AML-193 (cell line): ENCODE measurements around the gene ARHGEF7.
"Not testable (repeated sequence)": the region's sequence is repeated elsewhere in the genome, so short reads cannot be mapped to it uniquely, and the experiment has no call there.

Experiments used
- DNase-seq, 2 experiments: peaks; one replicate each; lab custom pipeline; 2025; lab: John Stamatoyannopoulos, UW

The ARHGEF7 gene

DNA sequence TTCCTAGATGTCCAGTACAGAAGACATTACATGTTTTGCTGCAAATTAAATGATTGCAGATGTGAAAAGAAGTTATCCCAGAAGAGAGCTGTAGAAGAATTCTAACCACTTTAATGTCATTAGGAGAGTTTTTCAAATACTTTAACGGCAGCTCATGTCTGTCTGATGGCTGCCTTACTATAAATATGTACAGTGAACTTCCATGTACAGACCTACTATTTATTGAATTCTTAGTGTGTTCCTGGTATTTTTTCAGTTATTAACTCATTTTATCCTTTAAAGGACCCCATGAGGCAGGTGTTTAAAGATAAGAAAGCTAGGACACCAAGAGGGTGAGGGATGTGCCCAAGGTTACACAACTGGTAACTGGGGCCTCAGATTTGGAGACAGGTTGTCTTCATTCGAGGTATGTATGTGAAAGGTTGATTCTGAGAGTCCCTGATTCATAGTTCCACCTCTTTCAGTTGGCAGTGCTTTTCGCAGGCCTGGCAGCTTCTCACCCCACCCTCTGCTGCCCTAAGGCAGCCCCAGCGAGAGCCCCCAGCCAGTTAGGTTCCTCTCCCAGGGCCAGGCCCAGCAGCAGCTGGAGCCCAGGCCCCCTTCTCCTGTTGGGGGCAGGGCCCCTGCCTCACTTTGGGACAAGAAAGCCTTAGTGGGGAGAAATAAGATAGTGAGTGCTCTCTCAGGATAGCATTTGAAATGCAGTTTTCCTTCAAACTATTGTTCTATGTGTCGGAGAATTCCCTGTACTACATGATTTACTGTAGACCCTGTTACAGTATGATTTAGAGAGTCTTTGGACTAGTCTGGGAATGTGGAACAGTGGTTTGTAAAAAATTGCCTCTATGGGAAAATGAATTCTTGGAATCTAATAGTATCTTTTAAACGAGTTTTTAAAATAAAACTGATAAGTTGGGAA, 137.6 kb downstream of the ARHGEF7 start:
- DNase-seq: no peak

DNA sequence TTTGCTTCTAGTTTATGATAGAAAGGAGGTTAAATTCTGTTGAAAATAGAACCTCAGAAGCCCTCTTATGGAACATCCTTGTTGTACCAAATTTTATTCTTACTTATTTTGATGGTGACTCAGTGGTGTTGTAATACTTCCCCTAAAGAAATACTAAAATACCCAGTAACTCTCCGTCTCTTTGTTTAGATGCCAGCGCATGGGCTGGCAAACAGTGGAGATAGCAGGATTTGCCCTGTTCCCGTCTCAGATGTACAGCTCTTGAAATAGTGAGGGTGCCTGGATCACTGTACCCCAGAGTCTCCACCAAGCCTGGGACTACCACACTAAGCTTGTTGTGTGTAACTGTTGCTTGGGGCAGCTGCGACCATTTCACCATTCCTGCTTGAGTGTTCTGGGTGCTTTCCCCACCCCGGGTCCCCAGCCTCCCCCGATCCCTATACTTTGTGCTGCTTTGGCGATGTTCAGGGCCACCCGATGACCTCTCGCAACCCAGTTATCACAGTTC, 138.3 kb downstream of the ARHGEF7 start:
- no peak for DNase-seq

DNA sequence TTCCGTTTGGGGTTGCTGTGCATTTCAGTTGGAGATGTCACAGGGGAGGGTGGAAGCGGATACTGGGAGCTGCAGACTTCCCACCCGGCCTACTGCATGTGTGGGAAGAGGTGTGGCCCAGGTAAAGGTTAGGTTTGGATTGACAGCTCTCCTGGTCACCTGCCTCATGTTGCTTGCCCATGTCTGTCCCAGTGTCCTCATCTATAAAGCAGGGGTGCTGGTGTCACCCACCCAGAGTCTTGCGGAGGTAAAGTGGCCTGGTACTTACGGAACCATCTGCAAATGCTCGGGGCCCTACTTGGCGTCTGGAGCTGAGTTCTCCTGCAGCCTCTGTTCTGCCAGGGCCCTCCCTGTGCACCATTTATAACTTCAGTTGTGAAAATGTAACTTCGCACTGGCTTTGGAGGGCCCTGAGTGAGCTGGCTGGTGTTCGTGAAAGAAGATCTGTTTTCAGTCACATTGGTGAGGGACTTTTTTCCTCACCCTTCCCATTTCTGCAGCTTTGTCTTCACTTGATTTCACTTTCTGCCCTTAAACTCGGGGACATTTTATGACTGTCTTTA, 140.2 kb downstream of the ARHGEF7 start:
- no peak for DNase-seq

DNA sequence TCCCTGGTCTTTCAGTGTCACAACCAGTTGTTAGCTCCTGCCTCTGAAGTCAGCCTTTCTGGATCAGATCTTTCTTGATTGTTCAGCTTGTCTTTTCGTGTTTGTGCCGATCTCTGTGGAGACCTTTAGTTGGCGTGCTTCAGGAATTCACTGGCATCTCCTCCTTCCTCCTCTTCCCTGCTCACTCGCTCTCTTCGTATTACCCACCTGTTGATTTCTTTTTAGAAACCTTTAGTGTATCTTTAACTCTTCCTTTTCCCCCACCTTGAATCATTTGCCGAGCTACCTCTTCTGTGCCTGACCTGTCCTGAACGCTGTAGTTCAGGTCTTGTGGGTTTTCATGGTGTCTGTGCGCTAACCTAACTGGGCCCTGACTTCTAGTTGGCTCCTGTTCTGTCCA, 141.3 kb downstream of the ARHGEF7 start:
- no peak for DNase-seq

DNA sequence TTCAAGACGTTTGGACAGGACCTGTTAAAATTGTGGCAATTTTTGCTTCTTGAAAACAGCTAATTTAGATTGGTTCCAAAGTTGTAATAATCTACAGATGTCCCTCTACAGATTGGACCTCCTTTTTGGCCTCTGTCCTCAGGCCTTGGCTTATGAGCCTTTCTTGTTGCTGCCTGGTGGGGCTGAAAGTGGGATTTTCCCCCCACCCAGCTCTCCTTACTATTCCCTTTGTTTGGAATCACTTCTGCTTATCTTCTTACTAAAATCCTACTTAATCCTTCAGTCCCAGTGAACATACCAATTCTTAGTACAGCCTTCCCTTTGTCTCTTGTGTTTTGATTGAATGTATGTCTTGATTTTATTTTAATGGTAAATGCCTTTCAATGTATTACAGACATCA, 141.8 kb downstream of the ARHGEF7 start:
- DNase-seq: no peak

DNA sequence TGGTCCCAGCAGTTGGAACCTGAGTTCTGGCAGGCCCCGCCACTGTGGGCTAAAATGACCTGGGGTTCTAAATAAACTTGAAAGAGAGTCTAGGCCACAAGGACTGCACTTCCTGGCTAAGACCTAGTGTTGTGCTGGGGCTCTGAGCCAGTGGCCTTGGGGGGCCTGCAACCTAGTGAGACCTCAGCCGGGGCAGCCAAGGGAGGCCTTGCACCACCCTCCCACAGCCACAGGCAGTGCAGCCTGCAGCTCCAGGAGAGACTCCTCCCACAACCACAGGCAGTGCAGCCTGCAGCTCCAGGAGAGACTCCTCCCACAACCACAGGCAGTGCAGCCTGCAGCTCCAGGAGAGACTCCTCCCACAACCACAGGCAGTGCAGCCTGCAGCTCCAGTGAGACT, 142.8 kb downstream of the ARHGEF7 start:
- DNase-seq: not testable (repeated sequence)

DNA sequence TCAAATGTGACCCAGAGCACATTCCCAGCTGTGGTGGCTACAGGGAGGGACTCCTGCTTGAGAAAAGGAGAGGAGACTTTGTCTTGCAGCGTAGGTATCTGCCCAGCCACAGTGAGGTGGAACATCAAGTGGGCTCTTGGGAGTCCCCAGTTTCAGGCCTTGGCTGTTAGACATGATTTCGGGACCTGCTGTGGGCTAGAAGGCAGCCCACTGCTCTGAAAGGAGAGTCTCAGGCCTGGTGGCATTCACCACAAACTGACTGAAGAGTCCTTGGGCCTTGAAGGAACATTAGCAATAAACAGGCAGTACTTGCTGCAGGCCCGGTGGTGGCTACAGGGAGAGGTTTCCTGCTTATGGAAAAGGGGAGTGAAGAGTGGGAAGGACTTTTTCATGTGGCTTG, 143.5 kb downstream of the ARHGEF7 start:
- no peak for DNase-seq

DNA sequence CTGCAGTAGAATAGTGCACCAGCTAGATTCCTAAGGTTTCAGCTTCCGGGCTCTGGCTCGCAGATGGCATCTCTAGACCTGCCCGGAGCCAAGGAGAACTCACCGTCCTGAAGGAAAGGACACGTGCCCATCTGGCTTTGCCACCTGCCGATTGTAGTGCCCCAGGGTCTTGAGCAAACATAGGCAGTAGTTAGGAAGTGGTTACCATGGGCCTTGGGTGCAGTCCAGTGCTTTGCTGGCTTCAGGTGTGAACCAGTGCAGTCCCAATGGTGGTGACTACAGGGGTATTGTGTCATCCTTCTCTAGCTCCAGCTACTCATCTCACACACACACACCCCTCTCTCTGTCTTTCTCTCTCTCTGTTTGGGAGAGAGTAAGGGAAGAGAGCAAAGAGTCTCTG, 143.9 kb downstream of the ARHGEF7 start:
- no peak for DNase-seq

DNA sequence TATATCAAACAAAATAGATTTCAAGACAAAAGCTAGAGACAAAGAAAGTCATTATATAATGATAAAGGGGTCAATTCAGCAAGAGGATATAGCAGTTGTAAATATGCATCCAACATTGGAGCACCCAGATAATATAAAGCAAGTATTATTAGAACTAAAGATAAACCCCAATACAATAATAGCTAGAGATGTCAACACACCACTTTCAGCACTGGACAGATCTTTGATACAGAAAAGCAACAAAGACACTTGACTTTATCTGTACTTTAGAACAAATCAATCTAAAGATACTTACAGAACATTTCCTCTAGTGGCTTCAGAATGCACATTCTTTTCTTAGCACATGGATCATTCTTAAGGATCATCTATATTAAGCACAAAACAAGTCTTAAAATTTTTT, 146.2 kb downstream of the ARHGEF7 start:
- no peak for DNase-seq

DNA sequence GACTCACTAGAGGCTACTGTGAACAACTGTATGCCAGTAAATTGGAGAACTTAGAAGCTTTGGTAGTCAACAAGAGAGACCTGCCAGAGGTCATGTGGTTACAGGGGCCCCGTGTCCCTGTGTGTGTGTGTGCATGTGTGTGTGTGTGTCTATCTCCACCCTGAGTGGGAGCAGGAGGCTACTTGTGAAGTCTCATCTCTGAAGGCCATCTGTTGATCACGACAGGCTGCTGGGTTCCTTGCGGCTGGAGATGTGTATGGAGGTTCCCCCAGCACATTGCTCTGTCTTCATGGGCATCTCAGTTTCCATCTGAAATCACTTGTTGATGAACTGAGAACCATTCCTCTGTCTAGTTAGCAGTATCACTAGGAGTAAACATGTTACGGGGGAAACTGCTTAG, 147.2 kb downstream of the ARHGEF7 start:
- DNase-seq: no peak

DNA sequence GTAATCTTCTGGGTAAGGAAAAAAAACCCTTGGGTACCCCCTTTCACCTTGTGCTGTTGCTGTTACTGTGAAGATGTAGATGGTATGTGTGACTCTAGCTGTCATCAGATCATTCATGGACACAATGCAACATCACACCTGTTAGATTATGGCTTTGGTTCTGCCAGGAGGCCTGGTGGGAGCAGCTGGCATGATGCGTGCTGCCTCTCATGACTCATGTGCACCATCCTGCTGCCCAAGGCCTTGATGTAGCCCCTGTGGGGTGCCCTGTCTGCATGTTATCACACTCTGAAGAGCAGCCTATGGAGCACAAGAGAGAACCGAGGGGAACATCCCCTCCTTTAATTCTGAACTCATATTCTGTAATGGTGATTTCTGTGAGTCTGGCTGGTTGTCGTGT, 147.6 kb downstream of the ARHGEF7 start:
- no peak for DNase-seq

DNA sequence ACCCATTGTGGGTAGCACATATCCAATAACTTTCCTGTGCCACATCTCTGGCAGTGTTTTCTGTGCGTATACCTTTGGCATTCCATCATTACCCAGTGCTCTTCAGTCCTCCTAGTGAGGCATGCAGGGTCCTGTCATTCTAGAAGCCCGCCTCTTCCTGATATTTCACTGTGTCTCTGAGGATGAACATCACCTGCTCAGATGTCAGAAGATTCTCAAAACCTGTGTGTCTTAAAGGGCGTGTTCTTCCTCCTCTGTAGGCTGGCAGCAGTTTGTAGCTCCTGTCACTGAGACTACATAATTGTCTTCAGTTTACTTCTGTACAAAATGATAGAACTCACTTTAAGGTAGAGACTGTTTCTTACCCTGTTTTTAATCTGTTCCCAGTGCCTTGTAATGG, 148.5 kb downstream of the ARHGEF7 start:
- no peak for DNase-seq

DNA sequence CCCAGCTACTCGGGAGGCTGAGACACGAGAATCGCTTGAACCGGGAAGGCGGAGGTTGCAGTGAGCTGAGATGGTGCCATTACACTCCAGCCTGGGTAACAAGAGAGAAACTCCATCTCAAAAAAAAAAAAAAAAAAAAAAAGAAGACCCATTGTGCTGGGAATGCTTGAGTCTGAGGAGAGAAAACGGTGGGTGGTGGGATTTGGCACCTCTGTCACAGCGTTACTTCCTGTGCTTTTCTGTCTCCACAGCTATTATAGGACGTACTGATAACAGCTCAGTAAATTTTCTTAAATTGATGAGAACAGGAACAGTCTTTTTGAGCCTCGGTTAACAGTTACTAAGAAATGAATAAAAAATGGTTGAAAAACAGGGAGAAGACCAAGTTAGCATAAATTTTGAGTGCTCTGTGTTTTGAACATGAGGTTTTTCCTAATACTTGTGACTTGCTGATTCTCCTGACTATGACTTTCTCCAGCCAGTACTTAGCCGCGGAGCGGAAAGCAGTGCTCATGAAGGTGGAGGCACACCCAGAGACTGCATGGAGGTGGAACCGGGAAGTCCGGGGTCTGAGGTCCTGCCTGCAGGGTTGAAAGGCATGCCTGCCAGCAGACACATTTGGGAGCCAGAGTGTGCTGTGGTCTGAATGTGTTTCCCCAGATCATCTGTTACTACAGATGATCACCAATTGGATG, 150.0 kb downstream of the ARHGEF7 start:
- no peak for DNase-seq

DNA sequence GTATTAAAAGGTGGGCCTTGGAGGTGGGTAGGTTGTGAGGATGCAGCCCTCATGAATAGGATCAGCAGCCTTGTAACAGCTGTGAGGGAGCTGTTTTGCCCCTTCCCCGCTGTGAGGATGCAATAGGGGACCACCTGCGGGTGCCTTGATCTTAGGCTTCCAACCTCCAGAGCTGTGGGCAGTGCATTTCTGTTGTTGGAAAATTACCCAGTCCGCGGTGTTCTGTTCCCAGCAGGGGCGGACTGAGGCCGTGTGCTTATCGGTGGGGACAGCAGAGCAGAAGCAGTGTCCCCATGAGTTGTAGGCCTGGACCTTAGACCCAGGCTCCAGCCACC, 150.6 kb downstream of the ARHGEF7 start:
- DNase-seq: no peak

DNA sequence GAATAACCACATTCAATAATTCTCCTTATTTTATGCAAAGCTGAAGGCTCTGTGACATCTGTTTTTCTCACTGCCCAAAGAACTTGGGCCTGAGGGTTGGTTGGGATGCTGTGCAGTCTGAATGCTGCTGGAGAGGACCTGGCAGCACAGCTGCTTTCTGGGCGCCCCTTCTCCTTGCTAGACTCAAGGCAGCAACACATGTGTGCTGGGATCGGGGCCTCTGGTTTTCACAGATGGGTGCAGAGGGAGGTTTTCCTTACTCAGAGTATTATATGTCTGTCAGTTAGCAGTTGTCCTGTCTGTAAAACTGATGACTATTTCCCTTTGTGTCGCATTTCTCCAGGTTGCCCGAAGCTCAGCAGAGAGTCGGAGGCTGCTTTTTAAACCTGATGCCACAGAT, 152.1 kb downstream of the ARHGEF7 start:
- no peak for DNase-seq

DNA sequence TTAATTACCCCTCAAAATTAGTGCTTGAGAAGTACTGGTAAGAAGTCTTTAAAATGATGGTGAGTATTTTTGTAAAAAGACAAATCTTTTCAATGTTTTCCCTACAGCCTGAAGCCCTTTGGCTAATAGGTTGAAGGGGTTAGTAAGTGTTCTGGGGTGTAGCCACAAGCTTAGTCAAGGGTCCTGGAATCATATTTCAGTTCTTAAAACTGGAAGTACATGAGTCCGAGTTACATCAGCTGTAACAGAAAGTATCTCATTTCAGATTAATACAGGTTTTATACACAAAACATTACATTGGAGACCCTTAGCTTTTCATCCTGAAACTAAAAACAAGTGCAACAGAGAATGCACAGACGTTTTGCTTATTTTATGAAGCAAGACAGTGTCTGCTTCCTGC, 152.7 kb downstream of the ARHGEF7 start:
- no peak for DNase-seq

DNA sequence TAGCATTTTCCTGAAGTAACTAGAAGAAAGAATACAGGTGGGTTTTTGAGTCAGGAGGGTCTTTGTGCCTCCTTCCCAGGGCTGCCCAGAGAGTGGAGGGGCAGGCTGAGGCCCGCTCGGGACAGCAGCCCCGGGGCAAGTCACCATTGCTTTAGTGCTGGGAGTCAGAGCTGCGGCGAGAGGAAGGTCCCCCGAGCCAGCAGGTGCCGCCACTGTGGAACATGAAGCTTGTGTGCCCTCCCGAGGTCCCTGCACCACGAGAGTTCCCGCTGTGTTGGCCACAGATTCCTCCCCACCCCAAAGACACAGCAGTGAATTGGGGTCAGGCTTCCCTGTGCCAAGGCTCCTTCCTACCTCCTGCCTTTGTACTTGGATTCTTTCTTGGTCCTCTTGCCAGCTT, 154.4 kb downstream of the ARHGEF7 start:
- DNase-seq: no peak

DNA sequence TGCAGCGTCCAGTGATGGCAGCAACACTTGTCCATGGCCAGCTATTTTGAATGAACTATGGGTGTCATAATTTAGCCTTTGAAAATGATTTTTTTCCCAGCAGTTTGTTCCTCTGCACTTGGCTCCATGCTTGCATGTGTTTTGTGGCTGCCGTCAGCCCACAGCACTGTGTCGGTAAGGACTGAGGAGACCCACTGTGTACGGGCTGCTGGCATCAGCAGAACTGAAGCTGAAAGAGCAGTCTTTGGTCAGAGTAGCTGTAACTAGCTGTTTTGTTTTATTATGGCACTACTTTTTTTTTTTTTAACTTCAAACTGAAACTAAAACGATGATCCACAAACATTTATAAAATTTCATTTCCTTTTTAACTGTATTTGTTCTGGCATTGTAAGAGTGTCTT, 155.0 kb downstream of the ARHGEF7 start:
- DNase-seq: no peak

DNA sequence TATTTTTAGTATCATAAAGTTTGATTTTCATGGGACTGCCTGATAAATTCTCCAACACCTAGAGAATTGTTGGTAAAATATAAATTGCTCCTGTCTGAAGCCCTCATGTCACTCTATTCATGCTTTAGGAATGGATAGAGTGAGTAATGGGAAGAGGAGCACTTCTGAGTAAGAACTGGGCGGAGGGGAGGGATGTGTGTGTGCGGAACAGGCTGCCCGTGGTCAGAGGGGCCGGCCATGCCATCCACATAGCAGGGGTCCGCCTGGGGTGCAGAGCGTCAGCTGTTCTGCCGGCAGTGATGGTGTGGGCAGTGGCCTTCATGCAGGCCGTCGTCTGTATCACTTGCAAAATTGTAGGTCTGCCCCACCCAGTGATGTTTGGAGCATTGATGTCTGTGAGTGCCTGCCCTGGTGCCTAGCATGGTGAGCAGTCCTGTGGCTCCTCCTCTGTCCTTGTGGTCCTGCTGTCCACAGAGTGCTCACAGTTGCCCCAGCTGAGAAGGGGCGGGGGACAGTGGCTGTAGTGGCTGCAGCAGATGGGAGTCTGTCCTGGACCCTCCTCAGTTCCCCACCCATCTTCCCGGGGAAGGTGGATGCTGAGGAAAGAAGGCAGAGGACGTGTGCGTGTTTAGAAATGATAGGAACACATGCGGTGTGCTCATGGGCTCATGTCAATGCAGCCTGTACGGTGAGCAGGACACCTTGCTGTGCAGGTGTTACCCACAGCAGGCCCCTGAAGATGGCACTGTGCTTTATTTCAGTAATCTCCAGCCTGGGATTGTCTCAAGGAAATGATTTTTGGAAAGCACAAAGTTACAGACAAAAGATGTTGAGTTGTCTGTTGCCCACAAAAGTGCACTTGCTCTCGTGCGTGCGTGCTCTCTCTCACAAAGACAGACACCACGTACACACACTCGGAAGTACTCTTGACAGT, 155.9 kb downstream of the ARHGEF7 start:
- no peak for DNase-seq

DNA sequence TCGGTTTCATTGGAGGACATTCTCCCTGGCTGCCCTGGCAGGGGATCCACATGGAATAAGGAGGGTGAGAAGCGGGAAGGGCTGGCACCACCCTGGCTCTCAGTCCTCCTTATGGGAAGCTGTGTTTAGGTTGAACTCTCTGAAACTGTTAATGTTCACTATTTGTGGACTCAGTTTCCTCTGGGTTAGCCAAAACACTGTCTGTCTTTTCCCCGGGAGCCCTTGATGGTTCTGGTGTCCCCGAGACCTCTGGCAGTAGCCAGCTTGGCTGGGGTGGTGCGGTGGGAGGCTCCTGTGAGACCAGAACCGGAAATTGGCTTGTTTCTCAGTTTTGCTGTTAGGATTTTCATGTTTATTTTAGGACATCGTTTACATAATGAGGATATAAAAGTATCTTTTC, 157.0 kb downstream of the ARHGEF7 start:
- DNase-seq: no peak

DNA sequence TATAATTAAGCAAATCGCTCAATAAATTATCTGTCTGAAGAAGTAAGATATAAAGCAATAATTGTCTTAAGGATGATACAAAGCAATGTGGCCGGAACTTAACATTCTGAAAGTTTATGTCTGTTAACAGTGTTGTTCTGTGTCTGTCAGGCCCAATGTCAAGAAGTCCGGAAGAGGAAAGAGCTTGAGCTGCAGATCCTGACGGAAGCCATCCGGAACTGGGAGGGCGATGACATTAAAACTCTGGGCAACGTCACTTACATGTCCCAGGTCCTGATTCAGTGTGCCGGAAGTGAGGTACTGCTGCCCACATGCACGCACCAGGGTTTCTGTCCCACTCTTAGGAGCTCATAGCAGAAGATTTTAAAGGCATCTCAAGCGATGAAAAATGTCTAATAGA, 160.3 kb downstream of the ARHGEF7 start:
- DNase-seq: no peak

DNA sequence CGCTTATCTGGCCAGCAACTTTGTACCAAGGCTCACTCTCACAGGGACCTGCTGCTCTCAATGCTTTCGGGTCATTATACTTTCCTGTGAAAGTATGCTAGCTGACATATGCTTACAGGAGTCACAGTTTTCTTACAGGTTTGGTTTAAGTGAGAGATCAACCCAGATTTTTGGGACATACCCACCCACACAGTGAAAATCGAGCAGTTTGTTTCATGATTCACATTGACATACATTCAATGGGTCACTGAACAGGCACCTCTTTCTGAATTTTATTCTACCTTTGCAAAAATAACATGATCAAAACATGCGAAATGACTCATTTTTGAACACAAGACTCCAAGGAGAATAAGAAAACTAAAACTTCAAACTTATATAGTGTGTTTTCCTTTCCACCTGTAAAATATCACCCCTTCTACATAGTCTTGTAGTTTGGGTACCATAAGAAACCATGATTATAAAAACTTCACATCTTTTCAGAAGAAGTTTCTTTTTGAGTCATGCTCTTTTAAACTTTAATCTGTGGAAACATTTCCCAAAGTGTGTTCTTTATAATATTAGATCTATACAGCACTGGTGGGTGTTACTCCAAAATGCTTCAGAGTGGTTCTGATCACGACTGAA, 161.0 kb downstream of the ARHGEF7 start:
- no peak for DNase-seq
